Vagina (tissue), 2 donors: Measurements from ENCODE around the gene HDAC10. TPM values are rescaled to one million over a fixed set of nuclear protein-coding genes. Genes with fewer than 3 reads are reported as not detected.

Experiments used
- DNase-seq, 2 donors: peaks; one replicate each; pipeline ENCODE4 v3.0.0-alpha.2; 2017; ENCODE audit errors: extremely low spot score in 2 of 2
- H3K27ac ChIP-seq: fragments of 200-600 bp; sonication (generic); one replicate; pipeline ENCODE4 v1.5.1; 2019
- H3K27me3 ChIP-seq: fragments of 200-600 bp; sonication (generic); one replicate; pipeline ENCODE4 v1.5.1; 2019
- H3K36me3 ChIP-seq, 2 donors: fragments of 200-600 bp; sonication (generic); one replicate each; pipeline ENCODE4 v1.5.1; 2017 to 2019
- H3K4me1 ChIP-seq: fragments of 200-600 bp; sonication (generic); one replicate; pipeline ENCODE4 v1.5.1; 2019
- H3K4me3 ChIP-seq, 2 donors: fragments of 200-600 bp; sonication (generic); 1 replicate in 1 of 2; 2 replicates in 1 of 2; pipeline ENCODE4 v1.5.1; 2016 to 2019
- H3K9me3 ChIP-seq: fragments of 200-600 bp; sonication (generic); one replicate; pipeline ENCODE4 v1.5.1; 2019
- POLR2A ChIP-seq, 2 donors: fragments of 450-650 bp; IDR thresholded peaks; one replicate each; pipeline ENCODE4 v1.6.1; 2017; ENCODE audit warnings: antibody characterized with exemption in 2 of 2, mild to moderate bottlenecking in 2 of 2, moderate library complexity in 2 of 2
- POLR2AphosphoS5 ChIP-seq, 2 donors: sonication (generic); formaldehyde crosslinking; IDR thresholded peaks; one replicate each; pipeline ENCODE4 v1.9.0; 2017; ENCODE audit warnings: antibody characterized with exemption in 2 of 2, mild to moderate bottlenecking in 2 of 2, low read depth in 1 of 2; ENCODE audit not compliant: insufficient read depth in 1 of 2
- intact Hi-C: fragments of 100-400 bp; cut with DNase I; formaldehyde crosslinking; loops from one replicate; pipeline ENCODE4 v1.15.1; 2023
- total RNA-seq: library from RNA; depleted of rRNA; stranded (reverse); fragments of >200 nt; gene quantifications from one replicate; pipeline ENCODE4 v1.2.3, GENCODE V29; 2016
- TF ChIP-seq, protein P1 (sequence below), 3 experiments: fragments of 450-650 bp in 2 of 3; fragments of 200-600 bp in 1 of 3; sonication (generic) in 1 of 3; IDR thresholded peaks; one replicate each; pipeline ENCODE4 v1.5.1; 2017 to 2019; ENCODE audit warnings: antibody characterized with exemption in 3 of 3, mild to moderate bottlenecking in 2 of 3, moderate library complexity in 2 of 3

The HDAC10 gene
- total RNA-seq, 1 donor from 2014 or later, result 29.2 TPM

DNA sequence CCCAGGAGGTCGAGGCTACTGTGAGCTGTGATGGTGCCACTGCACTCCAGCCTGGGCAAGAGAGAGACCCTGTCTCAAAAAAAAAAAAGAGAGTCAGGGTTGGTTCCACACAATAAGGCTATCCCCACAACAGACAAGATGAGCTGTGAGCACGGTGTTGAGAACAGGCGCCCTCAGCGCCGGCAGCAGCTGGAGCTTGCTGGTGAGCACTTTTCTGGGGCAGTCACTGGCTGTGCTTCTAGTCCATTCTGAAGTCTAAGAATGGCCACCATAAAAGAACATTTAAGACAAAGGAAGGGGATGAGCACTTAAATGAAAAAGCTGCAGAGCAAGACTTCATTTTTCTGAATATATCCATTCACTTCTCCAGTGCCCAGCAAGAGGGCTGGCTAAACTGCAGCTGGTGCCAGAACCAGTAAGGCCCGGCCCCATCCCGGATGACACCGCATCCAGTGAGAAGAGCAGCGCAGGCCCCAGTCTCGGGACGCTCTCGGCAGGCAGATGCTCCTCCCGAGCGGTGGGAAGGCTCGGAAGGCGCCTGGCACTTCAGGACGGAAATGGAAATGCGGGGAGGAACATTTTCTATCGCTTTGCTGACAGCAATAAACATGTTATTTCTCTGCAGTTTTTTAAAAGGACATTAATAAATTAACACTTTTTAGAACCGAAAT, 18.4 kb downstream of the HDAC10 start:
- intact Hi-C loops, result no loop called here
- Histone ChIP-seq H3K4me1 (no peaks in the 10 kb centered on the region), H3K27ac (no peak overlapping the region), H3K4me3 (no peak overlapping the region), H3K36me3 (peaks cover 0 to 22% of the 10 kb centered on the region in 2 donors), H3K27me3 (no peaks in the 10 kb centered on the region), H3K9me3 (no peaks in the 10 kb centered on the region)
- TF ChIP-seq, protein P1, sequence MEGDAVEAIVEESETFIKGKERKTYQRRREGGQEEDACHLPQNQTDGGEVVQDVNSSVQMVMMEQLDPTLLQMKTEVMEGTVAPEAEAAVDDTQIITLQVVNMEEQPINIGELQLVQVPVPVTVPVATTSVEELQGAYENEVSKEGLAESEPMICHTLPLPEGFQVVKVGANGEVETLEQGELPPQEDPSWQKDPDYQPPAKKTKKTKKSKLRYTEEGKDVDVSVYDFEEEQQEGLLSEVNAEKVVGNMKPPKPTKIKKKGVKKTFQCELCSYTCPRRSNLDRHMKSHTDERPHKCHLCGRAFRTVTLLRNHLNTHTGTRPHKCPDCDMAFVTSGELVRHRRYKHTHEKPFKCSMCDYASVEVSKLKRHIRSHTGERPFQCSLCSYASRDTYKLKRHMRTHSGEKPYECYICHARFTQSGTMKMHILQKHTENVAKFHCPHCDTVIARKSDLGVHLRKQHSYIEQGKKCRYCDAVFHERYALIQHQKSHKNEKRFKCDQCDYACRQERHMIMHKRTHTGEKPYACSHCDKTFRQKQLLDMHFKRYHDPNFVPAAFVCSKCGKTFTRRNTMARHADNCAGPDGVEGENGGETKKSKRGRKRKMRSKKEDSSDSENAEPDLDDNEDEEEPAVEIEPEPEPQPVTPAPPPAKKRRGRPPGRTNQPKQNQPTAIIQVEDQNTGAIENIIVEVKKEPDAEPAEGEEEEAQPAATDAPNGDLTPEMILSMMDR (IDR thresholded peaks at IDR 0.05), result no peak
- no peak for TF ChIP-seq POLR2A (IDR thresholded peaks at IDR 0.05)
- TF ChIP-seq POLR2AphosphoS5 (IDR thresholded peaks at IDR 0.05; ENCODE audit: insufficient read depth in 1 of 2, low read depth in 1 of 2), result no peak
- no peak for DNase-seq

DNA sequence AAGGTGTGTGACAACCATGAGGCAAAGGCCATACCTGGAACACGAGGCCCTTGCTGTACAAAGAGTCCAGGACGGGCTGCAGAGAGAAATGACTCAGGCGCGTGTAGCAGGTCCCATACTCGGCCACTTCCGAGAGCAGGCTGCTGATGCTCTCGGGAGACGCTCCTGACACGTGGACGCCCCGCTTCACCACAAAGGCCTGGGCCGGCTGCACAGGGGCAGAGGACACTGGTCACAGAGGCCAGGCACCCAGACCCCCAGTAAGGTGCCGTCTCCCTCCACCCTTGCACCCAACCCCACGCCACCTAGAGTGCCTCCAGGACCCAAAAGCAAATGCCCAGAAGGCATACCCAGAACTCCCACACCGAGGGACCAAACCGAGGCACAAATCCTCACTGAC, 21.7 kb downstream of the HDAC10 start:
- Histone ChIP-seq H3K27me3 (no peaks in the 10 kb centered on the region), H3K27ac (no peak overlapping the region), H3K9me3 (no peaks in the 10 kb centered on the region), H3K4me1 (no peaks in the 10 kb centered on the region), H3K4me3 (no peak overlapping the region), H3K36me3 (peaks cover 0 to 51% of the 10 kb centered on the region in 2 donors)
- DNase-seq, result no peak
- no peak for TF ChIP-seq POLR2A (IDR thresholded peaks at IDR 0.05)
- TF ChIP-seq, protein P1 (IDR thresholded peaks at IDR 0.05), result no peak
- no peak for TF ChIP-seq POLR2AphosphoS5 (IDR thresholded peaks at IDR 0.05; ENCODE audit: insufficient read depth in 1 of 2, low read depth in 1 of 2)
- intact Hi-C loops, result no loop called here

DNA sequence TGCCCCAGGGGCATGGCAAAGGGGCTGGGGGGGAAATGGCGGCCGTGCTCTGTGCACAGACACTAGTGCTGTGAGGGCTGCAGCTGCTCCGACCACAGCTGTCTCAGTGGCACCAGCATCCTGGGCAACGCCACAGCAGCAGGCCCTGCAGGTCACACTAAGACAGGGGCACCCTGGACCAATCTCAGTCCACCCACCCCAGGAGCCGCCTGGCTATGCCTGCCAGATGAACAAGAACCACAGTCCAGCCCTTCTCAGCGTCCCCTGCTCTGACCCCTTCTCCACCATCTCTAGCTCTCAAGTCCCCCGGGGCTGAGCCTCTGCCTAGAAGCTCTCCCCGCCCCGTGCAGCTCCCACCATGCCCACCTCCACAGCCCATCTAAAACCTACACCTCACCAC, 22.7 kb downstream of the HDAC10 start:
- Histone ChIP-seq H3K9me3 (no peaks in the 10 kb centered on the region), H3K4me1 (no peaks in the 10 kb centered on the region), H3K36me3 (peaks cover 0 to 60% of the 10 kb centered on the region in 2 donors), H3K27ac (no peak overlapping the region), H3K4me3 (no peak overlapping the region), H3K27me3 (no peaks in the 10 kb centered on the region)
- no peak for DNase-seq
- TF ChIP-seq POLR2AphosphoS5 (IDR thresholded peaks at IDR 0.05; ENCODE audit: insufficient read depth in 1 of 2, low read depth in 1 of 2) (no peak), POLR2A (IDR thresholded peaks at IDR 0.05) (no peak)
- TF ChIP-seq, protein P1 (IDR thresholded peaks at IDR 0.05), result no peak
- intact Hi-C loops, result no loop called here

DNA sequence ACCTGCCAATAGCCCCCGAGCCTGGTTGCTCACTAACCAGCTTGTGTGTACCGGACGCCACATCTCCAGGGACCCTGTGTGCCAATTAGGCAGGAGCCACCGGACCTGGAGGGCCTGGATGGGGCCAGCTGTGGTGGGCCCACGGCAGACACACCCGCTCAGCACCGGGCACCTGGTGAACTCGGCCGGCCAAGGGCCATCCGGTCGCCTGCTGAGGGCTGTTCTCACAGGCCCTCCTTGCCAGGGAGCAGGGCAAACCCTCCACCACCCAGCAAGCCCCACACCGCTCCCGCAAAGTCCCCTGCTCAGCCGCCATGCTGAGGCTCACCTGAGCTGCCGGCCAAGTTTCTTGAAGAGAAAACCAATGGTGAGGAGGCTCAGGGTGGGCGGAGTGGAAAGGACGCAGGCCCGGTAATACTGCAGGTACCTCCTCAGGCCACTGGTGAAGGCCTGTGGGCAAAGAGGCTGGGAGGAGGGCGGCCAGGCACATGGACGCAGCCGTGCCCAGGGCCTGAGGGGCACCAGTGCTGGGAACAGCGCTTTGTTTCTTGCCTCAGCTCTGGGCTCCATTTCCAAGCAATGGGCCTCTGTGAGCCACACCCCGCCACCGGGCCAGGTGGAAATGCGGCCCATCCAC, 23.4 kb downstream of the HDAC10 start:
- Histone ChIP-seq H3K4me1 (no peaks in the 10 kb centered on the region), H3K27me3 (no peaks in the 10 kb centered on the region), H3K4me3 (no peak overlapping the region), H3K27ac (no peak overlapping the region), H3K9me3 (no peaks in the 10 kb centered on the region), H3K36me3 (peaks cover 0 to 58% of the 10 kb centered on the region in 2 donors)
- no peak for TF ChIP-seq POLR2A (IDR thresholded peaks at IDR 0.05)
- TF ChIP-seq POLR2AphosphoS5 (IDR thresholded peaks at IDR 0.05; ENCODE audit: insufficient read depth in 1 of 2, low read depth in 1 of 2), result no peak
- TF ChIP-seq, protein P1 (IDR thresholded peaks at IDR 0.05), result no peak
- DNase-seq, result no peak
- intact Hi-C loops, result no loop called here

DNA sequence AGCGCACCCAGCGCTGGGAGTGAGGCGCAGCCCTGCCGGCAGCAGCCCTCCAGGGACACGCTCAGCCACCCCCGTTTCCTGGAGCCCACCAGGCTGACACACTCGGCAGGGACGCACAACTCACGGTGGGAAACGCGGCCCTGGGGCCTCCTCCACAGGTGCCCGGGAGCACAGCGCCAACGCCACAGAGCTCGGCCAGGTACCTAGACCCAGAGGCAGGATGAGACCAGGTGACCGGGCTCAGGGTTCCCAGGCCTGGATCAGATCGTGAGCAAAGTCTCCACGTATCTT, 24.2 kb downstream of the HDAC10 start:
- H3K27me3 ChIP-seq, result no peaks in the 10 kb centered on the region
- TF ChIP-seq POLR2AphosphoS5 (IDR thresholded peaks at IDR 0.05; ENCODE audit: insufficient read depth in 1 of 2, low read depth in 1 of 2) (no peak), POLR2A (IDR thresholded peaks at IDR 0.05) (no peak)
- TF ChIP-seq, protein P1 (IDR thresholded peaks at IDR 0.05), result no peak
- peaks cover 0 to 64% of the 10 kb centered on the region in 2 donors for H3K36me3 ChIP-seq
- DNase-seq, result no peak
- no peaks in the 10 kb centered on the region for H3K4me1 ChIP-seq
- H3K4me3 ChIP-seq, result no peak overlapping the region
- no peaks in the 10 kb centered on the region for H3K9me3 ChIP-seq
- no peak overlapping the region for H3K27ac ChIP-seq
- intact Hi-C loops, result no loop called here
